Measurements from ENCODE around the gene ILK.

Gene ILK

GRCh38 chr11:6608011-6608410, 4.4 kb downstream of the ILK start:
- H3K27ac ChIP-seq = no peak overlapping the region
- no peak for TF ChIP-seq CTCF (conservative IDR thresholded peaks at IDR 0.05)
- no peak for TF ChIP-seq ZFX (IDR thresholded peaks at IDR 0.05)

- no peak overlapping the region for H3K27ac ChIP-seq
- TF ChIP-seq ZFX (IDR thresholded peaks at IDR 0.05) (no peak), CTCF (conservative IDR thresholded peaks at IDR 0.05) (no peak)
Measured at GRCh38 chr11:6608726-6609501, 5.3 kb downstream of the ILK start.

GRCh38 chr11:6609502-6610015, 6.0 kb downstream of the ILK start:
- no peak overlapping the region for H3K27ac ChIP-seq
- no peak for TF ChIP-seq CTCF (conservative IDR thresholded peaks at IDR 0.05)
- no peak for TF ChIP-seq ZFX (IDR thresholded peaks at IDR 0.05)

GRCh38 chr11:6610591-6610990, 7.0 kb downstream of the ILK start:
- TF ChIP-seq CTCF (conservative IDR thresholded peaks at IDR 0.05) = no peak
- TF ChIP-seq ZFX (IDR thresholded peaks at IDR 0.05) = no peak
- H3K27ac ChIP-seq = no peak overlapping the region

GRCh38 chr11:6611092-6611962, 7.8 kb downstream of the ILK start:
- peak overlapping the region; percentile 89 for H3K27ac ChIP-seq
- TF ChIP-seq ZFX (IDR thresholded peaks at IDR 0.05) (no peak), CTCF (conservative IDR thresholded peaks at IDR 0.05) (no peak)

GRCh38 chr11:6611963-6612212, 8.3 kb downstream of the ILK start:
- H3K27ac ChIP-seq = peak overlapping the region; percentile 89
- no peak for TF ChIP-seq CTCF (conservative IDR thresholded peaks at IDR 0.05)
- peak; percentile 34; the same call in 1 of the 2 replicates for TF ChIP-seq ZFX (IDR thresholded peaks at IDR 0.05)

All from C4-2B (cell line).